ENCODE results near the gene REPIN1.
A peak's percentile ranks its signal among the peaks of the same experiment; 100 is the strongest.

REPIN1 gene

DNA sequence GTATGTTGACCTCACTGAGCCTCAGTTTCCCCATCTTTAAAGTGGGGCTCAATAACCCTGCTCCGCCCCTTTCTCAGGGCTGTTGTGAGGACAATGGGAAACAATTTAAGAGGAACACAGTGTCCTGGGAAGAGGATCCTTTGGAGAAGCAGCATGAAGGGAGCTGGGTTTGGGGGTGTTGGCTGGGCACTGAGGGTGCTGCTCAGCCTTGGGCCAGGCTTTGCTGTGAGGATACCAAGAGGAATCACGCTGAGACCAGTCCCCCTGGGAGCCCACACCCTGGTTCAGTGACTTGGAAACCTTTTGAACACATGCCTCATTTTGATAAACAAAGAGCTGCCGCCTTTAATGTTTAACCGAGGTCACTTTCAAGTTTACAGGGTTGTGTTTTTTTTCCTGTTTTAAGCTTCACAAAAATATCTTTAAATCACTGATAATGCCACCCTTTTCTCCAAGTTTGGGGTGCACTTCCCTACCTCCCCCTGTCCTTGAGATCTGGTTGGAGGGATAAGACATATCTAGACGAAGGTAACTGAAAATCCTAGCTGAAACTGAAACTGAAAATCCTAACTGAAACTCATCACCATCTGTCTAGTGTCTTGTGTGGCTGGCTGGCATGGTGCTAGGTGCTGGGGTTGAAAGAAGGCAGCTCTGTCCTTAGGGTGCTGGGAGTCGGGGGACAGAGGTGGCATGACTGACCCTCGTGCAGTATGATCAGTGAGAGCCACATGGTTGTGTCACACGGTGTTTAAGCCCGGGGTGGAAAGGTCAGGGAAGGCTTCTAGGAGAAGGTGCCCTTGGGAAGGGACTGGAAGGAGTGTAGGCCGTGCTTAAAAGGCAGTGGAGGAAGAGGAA lies 38.2 kb downstream of the REPIN1 start:
- DNase-seq (ENCODE audit: low read depth in 2 of 2) = no peak

DNA sequence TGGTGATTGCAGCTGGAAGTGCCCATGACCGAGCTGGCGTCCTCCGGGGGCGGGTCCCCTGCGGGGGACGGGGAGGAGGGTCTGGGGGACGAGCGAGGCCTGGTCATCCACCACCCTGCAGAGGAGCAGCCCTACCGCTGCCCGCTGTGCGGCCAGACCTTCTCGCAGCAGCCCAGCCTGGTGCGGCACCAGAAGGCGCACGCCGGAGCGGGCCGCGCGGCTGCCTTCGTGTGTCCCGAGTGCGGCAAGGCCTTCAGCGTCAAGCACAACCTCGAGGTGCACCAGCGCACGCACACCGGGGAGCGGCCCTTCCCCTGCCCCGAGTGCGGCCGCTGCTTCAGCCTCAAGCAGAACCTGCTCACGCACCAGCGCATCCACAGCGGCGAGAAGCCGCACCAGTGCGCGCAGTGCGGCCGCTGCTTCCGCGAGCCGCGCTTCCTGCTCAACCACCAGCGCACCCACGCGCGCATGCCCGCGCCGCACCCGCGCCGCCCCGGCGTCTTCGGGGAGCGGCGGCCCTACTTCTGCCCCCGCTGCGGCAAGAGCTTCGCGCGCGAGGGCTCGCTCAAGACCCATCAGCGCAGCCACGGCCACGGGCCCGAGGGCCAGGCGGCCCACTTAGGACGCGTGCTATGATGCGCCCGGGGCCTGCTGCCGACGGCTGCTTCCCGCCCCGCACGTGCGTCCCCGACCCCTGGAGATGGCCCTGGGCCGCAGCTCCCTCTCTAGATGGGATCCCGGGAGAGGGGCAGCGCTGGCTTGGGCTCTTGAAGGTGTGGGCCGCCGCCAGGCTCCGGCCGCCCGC lies 39.2 kb downstream of the REPIN1 start:
- DNase-seq (ENCODE audit: low read depth in 2 of 2) = no peak

DNA sequence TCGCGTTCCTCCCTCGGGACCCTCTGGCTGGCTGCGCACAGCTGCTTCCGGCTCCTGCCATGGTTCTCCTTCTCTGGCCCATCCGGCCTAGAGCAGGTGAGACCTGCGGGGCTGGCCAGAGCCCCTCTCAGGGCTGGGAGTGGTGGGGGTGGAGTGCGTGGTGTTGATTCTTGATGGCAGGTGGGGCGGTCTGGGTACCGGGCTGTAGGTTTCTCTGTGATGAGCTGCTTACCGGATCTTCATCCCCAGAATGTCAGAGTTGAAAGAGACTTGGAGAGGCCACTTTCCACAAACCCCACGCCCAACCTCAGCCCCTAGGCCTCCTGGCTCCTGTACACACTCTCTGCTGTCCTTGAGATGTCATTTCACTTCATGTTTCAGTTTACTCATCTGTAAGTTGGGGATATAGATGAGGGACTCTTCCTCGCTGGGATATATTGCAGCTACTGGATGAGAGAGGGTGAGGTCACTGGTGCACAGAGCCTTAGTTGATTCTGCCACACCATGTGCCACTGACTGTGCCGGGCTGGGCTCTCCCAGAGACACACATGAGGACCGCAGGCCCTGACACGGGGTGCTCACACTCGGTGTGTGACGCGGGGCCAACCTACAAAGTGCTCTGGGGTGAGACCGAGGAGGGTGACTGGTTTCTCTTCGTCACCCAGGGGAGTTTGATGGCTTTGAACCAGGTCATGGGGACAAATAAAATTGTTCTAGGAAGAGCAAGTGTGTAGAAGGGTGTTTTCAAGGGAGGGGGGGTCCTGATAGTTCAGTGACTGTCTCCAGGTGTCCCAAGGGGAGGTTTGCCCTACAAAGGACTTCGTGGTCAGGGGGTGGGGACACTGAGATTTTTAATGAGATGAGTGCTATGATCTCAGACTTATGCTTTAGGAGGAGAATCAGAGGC lies 40.0 kb downstream of the REPIN1 start:
- no peak for DNase-seq (ENCODE audit: low read depth in 2 of 2)

DNA sequence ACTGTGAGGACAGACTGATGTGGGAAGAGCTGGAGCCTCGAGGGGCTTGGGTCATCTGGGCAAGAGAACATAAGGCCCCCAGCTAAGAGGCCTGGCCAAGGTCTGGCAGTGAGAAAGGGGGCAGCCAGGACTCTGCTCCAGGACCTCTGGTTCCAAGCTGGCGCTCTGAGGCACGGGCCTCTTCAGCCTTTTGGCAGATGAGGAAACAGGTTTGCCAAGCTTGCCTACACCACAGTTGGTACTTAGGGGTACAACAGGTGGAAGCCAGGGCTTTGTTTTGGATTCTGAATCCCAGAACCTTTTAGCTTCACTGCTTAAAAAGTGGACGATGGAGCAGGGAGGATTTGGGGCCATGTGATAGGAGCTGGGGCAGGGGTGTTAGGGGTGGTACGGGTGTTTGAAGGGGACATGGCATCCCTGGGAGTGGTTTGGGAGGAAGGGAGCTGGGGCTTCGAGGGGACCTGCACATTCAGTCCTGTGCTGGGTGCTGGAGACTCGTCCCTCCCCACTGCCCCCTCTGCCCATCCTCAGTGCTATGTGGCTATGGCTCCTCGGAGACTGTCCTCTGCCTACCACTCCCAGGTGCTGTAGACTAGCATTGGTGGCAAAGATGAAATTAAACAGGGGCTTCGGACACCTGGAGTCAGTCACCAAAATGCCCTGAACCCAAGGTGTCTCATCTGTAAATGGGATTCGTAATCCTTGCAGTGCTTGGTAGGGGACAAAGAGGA lies 40.8 kb downstream of the REPIN1 start:
- DNase-seq (ENCODE audit: low read depth in 2 of 2) = no peak

GRCh38 chr7:150410131-150410530 lies 41.5 kb downstream of the REPIN1 start:
- DNase-seq (ENCODE audit: low read depth in 2 of 2) = no peak

GRCh38 chr7:150410680-150411346 lies 42.2 kb downstream of the REPIN1 start:
- no peak for DNase-seq (ENCODE audit: low read depth in 2 of 2)

- no peak for DNase-seq (ENCODE audit: low read depth in 2 of 2)
Measured at GRCh38 chr7:150411606-150412005, 43.0 kb downstream of the REPIN1 start.

GRCh38 chr7:150412016-150412415 lies 43.4 kb downstream of the REPIN1 start:
- DNase-seq (ENCODE audit: low read depth in 2 of 2) = no peak

DNA sequence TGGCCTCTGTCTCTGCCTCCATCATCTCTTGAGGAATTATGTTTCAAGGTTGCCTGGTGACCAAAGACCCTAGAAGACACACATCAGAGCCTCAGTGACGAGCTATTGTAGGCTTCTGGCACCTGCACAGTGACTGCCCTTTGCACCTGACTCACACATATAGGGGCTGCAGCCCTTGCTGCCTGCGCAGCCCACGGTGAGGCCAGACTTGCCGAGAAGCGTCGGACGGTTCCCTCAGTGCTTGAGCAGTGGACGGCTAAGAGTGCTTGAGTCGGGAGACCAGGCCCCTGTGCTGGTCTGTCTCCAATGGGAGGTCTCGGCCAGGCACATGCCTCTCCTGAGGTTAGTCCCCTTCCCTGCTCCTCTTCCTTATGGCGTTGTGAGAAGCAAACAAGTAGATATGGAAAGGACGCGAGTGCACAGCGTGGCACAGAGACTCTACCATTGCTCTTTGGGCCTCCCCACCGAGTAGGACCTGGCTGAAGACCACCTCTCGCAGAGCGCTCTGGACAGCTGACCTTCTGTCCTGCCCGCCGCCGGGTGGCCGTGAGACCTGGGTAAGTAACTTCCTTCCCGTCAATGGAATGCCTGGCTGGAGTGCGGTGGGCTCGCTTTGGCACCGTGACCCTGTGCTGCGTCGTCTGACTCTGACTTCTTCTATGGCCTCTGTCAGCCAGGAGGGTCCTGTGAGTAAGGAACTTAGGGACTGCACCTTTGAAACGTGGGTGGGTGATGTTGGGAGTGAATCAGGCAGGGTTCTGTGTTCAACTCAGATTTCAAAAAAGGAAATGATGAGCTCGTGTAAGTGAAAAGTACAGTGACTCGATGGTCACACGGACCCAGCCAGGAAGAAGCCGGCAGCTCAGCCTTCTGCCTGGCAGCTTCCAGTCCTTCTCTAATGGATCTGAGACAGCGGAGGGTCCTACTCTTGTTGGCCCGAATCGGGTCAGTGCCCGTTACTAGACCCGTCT lies 44.2 kb downstream of the REPIN1 start:
- DNase-seq (ENCODE audit: low read depth in 2 of 2) = no peak

GRCh38 chr7:150413640-150414081 lies 45.0 kb downstream of the REPIN1 start:
- DNase-seq (ENCODE audit: low read depth in 2 of 2) = no peak

DNA sequence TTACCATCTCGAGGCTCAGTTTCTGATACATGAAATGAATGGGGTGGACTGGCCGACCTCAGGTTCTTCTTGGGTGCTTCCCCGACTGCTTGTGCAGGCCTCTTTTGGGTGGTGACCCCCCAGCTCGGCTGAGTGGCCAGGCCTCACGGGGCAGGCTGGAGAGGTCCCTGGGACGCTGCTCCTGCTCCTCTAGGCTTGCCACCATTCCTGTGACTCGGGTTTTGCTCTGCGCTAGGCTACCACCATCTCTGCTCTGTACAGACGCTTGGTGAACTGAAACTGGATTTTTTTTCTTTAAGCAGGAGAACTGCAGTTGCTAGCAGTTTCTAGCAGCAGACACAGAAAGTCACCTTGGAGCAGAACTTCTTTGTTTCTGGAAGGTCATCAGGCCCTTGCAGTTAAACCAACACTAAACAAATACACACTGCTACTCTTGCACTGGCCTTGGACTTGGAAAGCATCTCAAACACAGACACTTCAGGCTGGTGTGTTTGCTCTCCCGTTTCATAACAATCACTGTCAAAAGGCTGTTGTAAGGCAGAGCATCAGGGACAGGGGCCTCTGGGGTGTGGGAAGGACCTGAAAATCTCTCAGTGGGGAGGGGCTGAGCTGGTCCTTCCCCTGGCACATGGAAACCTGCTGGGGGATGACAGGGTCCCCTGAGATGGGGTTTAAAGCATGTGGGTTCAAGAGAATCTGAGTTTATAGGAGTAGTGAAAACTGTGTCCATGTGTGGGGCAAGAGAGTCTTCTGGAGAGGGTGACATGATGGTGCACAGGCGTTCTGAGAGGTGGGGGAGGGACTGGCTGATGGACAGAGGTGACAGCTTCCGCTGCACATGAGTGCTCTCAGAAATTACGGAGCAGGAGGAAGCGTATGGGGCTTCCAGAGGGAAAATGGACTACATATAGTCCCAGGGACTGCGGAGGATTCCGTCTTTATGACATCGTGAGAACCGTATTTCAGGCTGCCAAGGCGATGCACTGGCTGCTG lies 46.8 kb downstream of the REPIN1 start:
- DNase-seq (ENCODE audit: low read depth in 2 of 2) = no peak

DNA sequence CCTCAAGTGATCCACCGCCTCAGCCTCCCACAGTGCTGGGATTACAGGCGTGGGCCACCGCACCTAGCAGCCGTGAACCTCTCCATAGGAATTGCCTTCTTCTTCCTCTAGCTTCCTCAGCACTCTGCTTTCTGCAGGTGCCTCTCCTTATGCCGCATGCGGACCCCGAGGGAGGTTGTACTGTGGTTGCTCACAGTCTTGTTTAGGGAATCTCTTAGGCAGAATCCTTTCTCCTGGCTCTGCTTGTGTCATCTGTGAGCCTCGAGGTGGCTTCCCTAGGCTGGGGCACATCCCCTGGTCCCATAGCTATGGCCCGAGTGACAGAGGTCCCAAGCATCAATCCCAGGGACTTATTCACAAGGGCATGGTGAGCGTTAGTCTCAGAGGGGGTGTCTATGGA lies 48.6 kb downstream of the REPIN1 start:
- no peak for DNase-seq (ENCODE audit: low read depth in 2 of 2)

GRCh38 chr7:150417863-150418262 lies 49.2 kb downstream of the REPIN1 start:
- no peak for DNase-seq (ENCODE audit: low read depth in 2 of 2)

DNA sequence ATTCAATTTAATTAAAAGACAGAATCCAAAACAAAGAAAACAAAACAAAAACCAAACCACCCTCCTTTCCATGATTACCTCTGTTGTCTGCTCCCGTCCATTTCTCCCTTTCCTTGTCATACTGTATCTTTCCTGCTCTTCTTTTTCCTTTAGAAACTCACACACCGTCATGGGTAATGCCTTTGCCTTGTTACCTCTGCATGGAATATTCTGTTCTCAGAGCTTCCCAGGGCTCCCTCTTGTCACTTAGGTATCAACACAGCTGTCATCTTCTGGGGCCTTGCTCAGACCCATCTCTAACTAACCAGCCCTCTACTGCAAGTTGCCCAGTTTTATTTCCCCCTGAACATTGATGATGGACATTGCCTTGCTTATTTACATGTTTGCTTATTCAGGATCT lies 51.6 kb downstream of the REPIN1 start:
- no peak for DNase-seq (ENCODE audit: low read depth in 2 of 2)

DNA sequence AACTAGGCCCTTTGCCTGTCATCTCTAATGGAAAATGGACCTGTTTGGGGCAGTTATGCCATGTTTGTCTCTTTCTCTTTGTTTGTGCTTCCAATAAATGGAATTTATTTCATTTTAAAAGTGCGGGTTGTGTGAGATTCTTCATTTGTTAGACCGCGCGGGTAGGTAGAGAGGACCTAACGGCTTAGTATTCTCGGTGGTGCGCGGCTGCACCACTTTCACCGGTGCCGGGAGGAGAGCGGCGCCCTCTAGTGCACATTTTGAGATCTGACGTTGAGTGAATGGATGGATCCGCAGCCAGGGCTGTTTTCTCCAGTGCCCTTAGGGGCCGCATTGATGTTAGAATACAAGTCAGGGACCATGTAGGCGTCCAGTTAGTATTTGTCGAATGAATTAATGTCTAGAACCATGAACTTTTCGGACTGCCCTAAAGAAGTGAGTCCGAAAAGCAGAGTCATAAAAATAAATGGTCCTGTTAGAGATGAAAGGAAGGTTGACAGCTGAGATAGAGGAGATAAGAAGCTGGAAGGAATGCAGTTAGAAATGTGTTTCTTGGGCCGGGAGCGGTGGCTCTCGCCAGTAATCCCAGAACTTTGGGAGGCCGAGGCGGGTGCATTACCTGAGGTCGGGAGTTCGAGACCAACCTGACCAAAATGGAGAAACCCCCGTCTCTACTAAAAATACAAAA lies 52.5 kb downstream of the REPIN1 start:
- DNase-seq (ENCODE audit: low read depth in 2 of 2) = peak; percentile 72 to 74

DNA sequence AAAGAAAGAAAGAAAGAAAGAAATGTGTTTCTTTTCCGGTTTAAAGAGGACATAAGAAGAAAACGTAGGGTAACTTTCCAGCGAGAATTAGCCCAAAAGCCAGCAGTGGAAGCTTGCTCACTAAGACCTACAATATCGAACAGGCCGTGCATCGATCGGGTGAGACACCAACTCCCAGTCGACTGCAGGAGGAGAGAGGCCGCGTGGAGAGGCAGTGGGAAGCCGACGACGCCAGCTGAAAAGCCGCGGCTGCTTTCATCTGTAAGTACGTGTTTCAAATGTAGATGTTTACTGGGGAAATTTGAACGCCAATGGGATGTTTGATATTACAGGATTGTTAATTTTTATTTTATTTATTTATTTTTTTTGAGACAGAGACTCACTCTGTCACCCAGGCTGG lies 53.2 kb downstream of the REPIN1 start:
- no peak for DNase-seq (ENCODE audit: low read depth in 2 of 2)
